Sigmoid colon (tissue), 7 donors: ENCODE data around the gene CD27. TPM values are rescaled to one million over a fixed set of nuclear protein-coding genes. Genes with fewer than 3 reads are reported as not detected.

ENCODE experiments used
- DNase-seq: peaks from one replicate; pipeline ENCODE4 v3.0.0-alpha.2; 2019
- H3K27ac ChIP-seq, 4 donors: fragments of 200-600 bp; sonication (generic); one replicate each; pipeline ENCODE4 v1.5.1; 2016 to 2019; ENCODE audit warnings: mild to moderate bottlenecking in 1 of 4
- H3K27me3 ChIP-seq, 3 donors: fragments of 200-600 bp; sonication (generic); one replicate each; pipeline ENCODE4 v1.5.1; 2019; ENCODE audit warnings: mild to moderate bottlenecking in 1 of 3
- H3K36me3 ChIP-seq, 4 donors: fragments of 200-600 bp; sonication (generic); one replicate each; pipeline ENCODE4 v1.5.1; 2016 to 2019
- H3K4me1 ChIP-seq, 4 donors: fragments of 200-600 bp; sonication (generic); one replicate each; pipeline ENCODE4 v1.5.1; 2017 to 2019
- H3K4me3 ChIP-seq, 4 donors: fragments of 200-600 bp; sonication (generic); one replicate each; pipeline ENCODE4 v1.5.1; 2017 to 2019; ENCODE audit warnings: mild to moderate bottlenecking in 2 of 4, moderate library complexity in 1 of 4
- H3K9me3 ChIP-seq, 4 donors: fragments of 200-600 bp in 3 of 4; sonication (generic) in 3 of 4; one replicate each; pipeline versions ENCODE4 v1.5.1 to v1.6.1; 2013 to 2019
- EP300 ChIP-seq, 4 donors: sonication (generic); formaldehyde crosslinking; IDR thresholded peaks; one replicate each; pipeline ENCODE4 v1.6.1; 2017; ENCODE audit warnings: antibody characterized with exemption in 4 of 4
- POLR2A ChIP-seq, 2 donors: fragments of 450-650 bp; IDR thresholded peaks; one replicate each; pipeline ENCODE4 v1.6.1; 2016; ENCODE audit warnings: antibody characterized with exemption in 2 of 2, mild to moderate bottlenecking in 2 of 2, moderate library complexity in 2 of 2
- POLR2AphosphoS5 ChIP-seq, 4 donors: sonication (generic); formaldehyde crosslinking; IDR thresholded peaks; one replicate each; pipeline ENCODE4 v1.6.1; 2017; ENCODE audit warnings: antibody characterized with exemption in 4 of 4
- WGBS, 2 donors: extraction: QIAGEN DNeasy Blood & Tissue Kit; methylation state at CpG; one replicate each; pipeline ENCODE4 v1.1.7; 2013; 5-methylcytosine and 5-hydroxymethylcytosine counted together
- intact Hi-C: fragments of 100-400 bp; cut with DNase I; formaldehyde crosslinking; loops from one replicate; pipeline ENCODE4 v1.15.1; 2023
- polyA plus RNA-seq, 3 donors: library from polyadenylated mRNA; stranded (reverse); fragments of 200-250 nt; gene quantifications; one replicate each; pipeline ENCODE4 v1.2.3, GENCODE V29; 2013
- total RNA-seq, 4 donors: library from RNA; depleted of rRNA; stranded (reverse); fragments of >200 nt; gene quantifications; one replicate each; pipeline ENCODE4 v1.1.0, GENCODE V29; 2016
- TF ChIP-seq, protein P1 (sequence below), 4 experiments: fragments of 450-650 bp in 3 of 4; fragments of 200-600 bp in 1 of 4; IDR thresholded peaks; one replicate each; pipeline ENCODE4 v1.5.1; 2016 to 2019; ENCODE audit warnings: antibody characterized with exemption in 4 of 4, mild to moderate bottlenecking in 3 of 4, moderate library complexity in 2 of 4
- donor health status: healthy with polysubstance abuse.
- donor health status: Bipolar disorder and iron deficiency.
- donor health status: healthy.

Gene CD27
- total and polyA plus RNA-seq, 7 donors, result 0.60 to 29.0 (median 1.6) TPM; not detected in 3

DNA sequence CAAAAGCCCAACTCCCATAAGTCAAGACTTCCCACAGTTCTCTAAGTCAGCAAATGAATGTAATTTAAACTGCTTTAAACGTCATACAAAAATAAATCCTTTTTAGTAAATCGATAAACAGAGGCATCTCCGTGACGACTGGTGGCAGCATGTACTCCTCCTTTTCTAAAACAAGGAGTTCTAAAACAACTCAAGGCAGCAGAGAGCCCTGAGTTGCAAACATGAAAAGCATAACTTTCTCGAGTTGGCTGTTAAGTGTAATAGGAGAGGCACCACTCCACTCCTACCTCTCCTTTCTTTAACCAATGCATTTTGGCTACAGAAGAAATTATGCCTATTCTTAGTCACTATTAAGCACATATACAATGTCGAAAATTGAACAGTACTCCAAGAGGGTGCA is 38.8 kb upstream of the CD27 start:
- Histone ChIP-seq H3K9me3 (peaks cover 0 to 1% (median 0%) of the 10 kb centered on the region in 4 donors), H3K27me3 (no peaks in the 10 kb centered on the region), H3K4me3 (no peak overlapping the region), H3K4me1 (no peaks in the 10 kb centered on the region), H3K36me3 (no peaks in the 10 kb centered on the region), H3K27ac (no peak overlapping the region)
- WGBS, 2 donors, result 46 to 77% methylated on average over 6 of the region's 6 CpGs
- intact Hi-C loops, result no loop called here
- TF ChIP-seq POLR2AphosphoS5 (IDR thresholded peaks at IDR 0.05), result no peak
- TF ChIP-seq, protein P1, sequence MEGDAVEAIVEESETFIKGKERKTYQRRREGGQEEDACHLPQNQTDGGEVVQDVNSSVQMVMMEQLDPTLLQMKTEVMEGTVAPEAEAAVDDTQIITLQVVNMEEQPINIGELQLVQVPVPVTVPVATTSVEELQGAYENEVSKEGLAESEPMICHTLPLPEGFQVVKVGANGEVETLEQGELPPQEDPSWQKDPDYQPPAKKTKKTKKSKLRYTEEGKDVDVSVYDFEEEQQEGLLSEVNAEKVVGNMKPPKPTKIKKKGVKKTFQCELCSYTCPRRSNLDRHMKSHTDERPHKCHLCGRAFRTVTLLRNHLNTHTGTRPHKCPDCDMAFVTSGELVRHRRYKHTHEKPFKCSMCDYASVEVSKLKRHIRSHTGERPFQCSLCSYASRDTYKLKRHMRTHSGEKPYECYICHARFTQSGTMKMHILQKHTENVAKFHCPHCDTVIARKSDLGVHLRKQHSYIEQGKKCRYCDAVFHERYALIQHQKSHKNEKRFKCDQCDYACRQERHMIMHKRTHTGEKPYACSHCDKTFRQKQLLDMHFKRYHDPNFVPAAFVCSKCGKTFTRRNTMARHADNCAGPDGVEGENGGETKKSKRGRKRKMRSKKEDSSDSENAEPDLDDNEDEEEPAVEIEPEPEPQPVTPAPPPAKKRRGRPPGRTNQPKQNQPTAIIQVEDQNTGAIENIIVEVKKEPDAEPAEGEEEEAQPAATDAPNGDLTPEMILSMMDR (IDR thresholded peaks at IDR 0.05), result no peak
- TF ChIP-seq EP300 (IDR thresholded peaks at IDR 0.05), result no peak
- DNase-seq, result no peak

DNA sequence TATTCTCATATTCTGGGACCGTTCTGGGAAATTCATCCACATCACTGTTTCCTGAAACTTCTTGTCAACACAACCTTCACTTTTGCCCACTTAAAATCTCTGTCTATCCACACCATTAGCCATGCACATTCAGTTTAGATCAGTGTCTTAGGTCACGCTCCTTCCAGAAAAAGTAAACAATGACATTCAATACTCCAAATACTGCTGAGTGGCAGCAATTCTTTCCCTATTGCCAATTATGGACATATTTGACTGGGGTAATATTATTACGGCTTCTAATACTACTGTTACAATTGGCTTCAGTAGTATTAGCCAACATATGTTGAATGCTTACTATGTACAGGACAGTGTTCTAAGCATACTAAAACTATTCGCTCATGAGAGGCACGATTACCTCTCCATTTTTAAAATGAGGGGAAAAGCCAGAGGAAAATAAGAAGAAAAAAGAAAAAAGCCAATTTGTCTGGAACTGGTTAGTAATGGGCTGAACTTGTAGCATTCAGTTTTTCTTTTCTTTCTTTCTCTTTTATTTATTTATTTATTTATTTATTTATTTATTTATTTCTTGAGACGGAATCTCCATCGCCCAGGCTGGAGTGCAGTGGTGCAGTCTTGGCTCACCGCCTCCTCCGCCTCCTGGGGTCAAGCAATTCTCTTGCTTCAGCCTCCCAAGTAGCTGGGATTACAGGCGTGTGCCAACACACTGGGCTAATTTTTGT is 37.4 kb upstream of the CD27 start:
- no peak for DNase-seq
- intact Hi-C loops, result no loop called here
- Histone ChIP-seq H3K9me3 (peaks cover 0 to 1% (median 0%) of the 10 kb centered on the region in 4 donors), H3K36me3 (no peaks in the 10 kb centered on the region), H3K27me3 (no peaks in the 10 kb centered on the region), H3K4me3 (no peak overlapping the region), H3K4me1 (no peaks in the 10 kb centered on the region), H3K27ac (no peak overlapping the region)
- no peak for TF ChIP-seq EP300 (IDR thresholded peaks at IDR 0.05)
- TF ChIP-seq, protein P1 (IDR thresholded peaks at IDR 0.05), result no peak
- TF ChIP-seq POLR2AphosphoS5 (IDR thresholded peaks at IDR 0.05), result no peak
- no peak for TF ChIP-seq POLR2A (IDR thresholded peaks at IDR 0.05)
- WGBS, 2 donors, result 94% methylated on average over 10 of the region's 10 CpGs

DNA sequence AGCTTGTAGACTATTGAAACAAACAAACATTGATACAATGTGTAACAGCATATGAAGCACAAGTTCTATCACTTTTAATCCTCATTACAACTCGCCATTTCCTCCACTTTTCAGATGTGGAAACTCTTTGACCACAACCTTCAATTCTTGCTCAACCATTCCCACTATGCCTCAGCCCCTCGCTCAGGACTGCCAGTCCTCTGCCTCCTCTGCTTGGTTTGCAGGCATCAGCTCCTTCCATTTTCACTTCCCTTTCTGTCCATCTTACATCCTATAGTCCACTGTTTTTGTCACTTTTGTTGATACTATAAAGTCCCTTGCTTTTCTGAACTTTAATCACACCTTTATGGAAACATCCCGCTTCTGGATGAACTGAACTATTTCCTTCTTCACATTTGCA is 28.2 kb upstream of the CD27 start:
- Histone ChIP-seq H3K9me3 (no peaks in the 10 kb centered on the region), H3K27ac (no peak overlapping the region), H3K36me3 (peaks cover 0 to 10% (median 0%) of the 10 kb centered on the region in 4 donors), H3K4me3 (no peak overlapping the region), H3K27me3 (no peaks in the 10 kb centered on the region), H3K4me1 (peaks cover 0 to 12% (median 11%) of the 10 kb centered on the region in 4 donors)
- TF ChIP-seq, protein P1 (IDR thresholded peaks at IDR 0.05), result no peak
- TF ChIP-seq EP300 (IDR thresholded peaks at IDR 0.05), result no peak
- no peak for TF ChIP-seq POLR2AphosphoS5 (IDR thresholded peaks at IDR 0.05)
- no peak for TF ChIP-seq POLR2A (IDR thresholded peaks at IDR 0.05)
- intact Hi-C loops, result no loop called here
- 64 to 88% methylated on average over 3 of the region's 3 CpGs for WGBS, 2 donors
- DNase-seq, result no peak

DNA sequence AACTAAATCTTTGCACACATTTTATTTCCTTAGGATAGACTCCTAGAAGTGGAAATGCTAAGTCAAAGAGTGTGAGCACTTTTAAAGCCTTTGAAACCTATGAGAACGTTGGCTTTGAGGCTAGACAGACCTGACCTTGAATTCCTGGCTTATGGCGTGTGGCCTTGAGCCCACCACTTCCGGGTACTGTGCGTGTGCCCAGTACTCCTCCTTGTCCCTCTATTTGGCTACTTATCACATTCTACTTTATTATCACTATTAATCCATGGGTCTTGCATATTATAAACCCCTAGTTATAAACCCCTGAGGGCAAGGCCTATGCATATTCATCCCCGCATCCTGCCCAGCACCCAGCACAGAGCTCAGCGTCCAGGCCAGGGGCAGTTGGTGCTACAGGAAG is 26.0 kb upstream of the CD27 start:
- H3K4me3 ChIP-seq, result no peak overlapping the region
- DNase-seq, result no peak
- peaks cover 0 to 18% (median 15%) of the 10 kb centered on the region in 4 donors for H3K4me1 ChIP-seq
- H3K9me3 ChIP-seq, result no peaks in the 10 kb centered on the region
- intact Hi-C loops, result no loop called here
- 81 to 90% methylated on average over 6 of the region's 6 CpGs for WGBS, 2 donors
- peaks cover 0 to 10% (median 0%) of the 10 kb centered on the region in 4 donors for H3K36me3 ChIP-seq
- H3K27me3 ChIP-seq, result no peaks in the 10 kb centered on the region
- TF ChIP-seq, protein P1 (IDR thresholded peaks at IDR 0.05), result no peak
- TF ChIP-seq EP300 (IDR thresholded peaks at IDR 0.05), result no peak
- no peak for TF ChIP-seq POLR2A (IDR thresholded peaks at IDR 0.05)
- TF ChIP-seq POLR2AphosphoS5 (IDR thresholded peaks at IDR 0.05), result no peak
- peak overlapping the region in 1 of 4 donors; percentile 4 for H3K27ac ChIP-seq
